Skin of body (tissue), 2 donors: ENCODE measurements around the gene NTSR1. TPM values are rescaled to one million over a fixed set of nuclear protein-coding genes. Genes with fewer than 3 reads are reported as not detected.

Experiments used
- DNase-seq: peaks from one replicate; lab custom pipeline; 2025; lab: John Stamatoyannopoulos, UW
- total RNA-seq: library from RNA; depleted of rRNA; stranded (reverse); fragments of >200 nt; gene quantifications from one replicate; pipeline ENCODE4 v1.2.3, GENCODE V29; 2014

NTSR1 gene
- total RNA-seq, 1 donor from 2014 or later: 0.10 TPM

DNA sequence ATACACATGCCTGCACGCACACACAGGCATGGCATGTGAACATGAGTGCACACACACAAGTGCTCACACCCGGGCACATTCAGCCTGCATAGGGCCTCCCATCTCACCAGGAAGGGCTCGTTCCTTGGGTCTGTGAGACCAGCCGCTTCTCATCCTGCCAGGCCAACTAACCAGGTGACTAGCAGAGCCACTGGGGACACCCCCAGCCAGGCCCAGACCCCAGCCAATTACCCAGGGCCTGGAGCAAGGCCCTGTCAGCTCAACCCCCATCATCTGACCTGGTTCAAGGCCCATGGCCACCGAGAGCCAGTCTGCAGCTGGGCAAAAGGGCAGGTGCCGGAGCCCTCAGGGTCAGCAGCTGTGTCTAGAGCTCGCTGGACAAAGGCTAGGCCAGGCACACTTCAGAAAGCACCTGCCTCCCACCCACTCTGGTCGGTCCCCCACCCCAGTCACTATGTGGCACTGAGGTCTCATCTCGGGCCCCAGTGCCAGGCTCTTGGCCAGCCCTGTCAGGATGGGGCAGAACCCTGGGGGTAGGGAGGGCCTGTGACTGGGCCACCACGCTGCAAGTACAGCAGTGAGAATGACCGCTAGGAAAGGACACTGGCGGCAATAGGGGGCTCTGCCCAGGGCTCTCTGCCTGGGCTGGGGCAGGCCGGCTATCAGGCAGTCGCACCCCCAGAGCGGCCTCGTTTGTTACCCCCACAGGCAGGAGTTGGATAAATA, 60.9 kb downstream of the NTSR1 start:
- DNase-seq: no peak

DNA sequence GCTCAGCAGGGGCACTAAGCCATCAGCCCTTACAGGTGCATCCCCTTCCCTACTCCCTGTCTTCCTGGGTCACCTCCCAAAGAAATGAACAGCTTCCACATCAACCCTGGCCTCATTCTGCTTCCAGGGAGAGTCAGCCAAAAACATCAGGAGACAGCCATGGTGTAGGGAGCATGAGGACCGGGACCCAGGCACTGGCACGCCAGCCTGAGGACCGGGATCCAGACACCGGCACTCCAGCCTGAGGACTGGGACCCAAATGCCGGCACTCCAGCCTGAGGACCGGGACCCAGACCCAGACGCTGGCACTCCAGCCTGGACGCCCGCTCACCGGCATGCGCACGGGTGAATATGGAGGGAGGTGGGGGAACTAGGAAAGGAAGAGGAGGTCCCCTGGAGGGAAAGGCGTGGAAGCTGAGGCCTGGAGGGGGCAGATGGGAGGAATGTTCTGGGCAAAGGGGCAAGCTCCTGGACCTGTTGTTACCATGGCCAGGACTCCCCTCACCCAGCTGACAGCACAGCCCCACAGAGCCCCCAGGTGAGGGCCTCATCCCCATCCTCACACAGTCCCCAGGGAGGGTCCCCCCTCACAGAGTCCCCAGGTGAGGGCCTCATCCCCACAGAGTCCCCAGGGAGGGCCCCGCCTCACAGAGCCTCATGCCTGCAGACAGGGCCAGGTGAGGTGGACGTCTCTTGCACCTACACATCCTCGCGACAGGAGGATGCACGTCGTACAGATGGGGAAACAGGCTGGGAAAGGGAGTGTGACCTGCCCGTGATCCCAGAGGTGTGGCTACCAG, 61.7 kb downstream of the NTSR1 start:
- no peak for DNase-seq

DNA sequence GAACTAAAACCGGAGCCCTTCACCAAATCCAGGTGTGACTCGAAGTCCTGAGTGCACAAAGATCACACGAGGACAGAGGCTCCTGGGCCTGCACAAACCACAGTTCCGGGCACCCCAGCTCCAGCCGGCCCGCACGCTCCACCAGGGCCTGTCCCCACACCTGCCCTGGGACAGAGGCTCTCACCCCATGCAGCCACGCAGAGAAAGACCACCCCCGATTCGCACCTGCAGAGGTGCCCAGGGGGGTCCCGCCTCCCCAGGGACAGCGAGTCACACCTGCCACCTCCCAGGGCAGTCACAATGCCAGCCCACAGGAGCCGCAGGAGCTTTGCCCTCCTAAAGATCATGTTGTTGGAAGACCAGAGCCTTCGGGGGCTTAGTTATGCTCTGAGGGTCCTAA, 62.3 kb downstream of the NTSR1 start:
- DNase-seq: no peak

DNA sequence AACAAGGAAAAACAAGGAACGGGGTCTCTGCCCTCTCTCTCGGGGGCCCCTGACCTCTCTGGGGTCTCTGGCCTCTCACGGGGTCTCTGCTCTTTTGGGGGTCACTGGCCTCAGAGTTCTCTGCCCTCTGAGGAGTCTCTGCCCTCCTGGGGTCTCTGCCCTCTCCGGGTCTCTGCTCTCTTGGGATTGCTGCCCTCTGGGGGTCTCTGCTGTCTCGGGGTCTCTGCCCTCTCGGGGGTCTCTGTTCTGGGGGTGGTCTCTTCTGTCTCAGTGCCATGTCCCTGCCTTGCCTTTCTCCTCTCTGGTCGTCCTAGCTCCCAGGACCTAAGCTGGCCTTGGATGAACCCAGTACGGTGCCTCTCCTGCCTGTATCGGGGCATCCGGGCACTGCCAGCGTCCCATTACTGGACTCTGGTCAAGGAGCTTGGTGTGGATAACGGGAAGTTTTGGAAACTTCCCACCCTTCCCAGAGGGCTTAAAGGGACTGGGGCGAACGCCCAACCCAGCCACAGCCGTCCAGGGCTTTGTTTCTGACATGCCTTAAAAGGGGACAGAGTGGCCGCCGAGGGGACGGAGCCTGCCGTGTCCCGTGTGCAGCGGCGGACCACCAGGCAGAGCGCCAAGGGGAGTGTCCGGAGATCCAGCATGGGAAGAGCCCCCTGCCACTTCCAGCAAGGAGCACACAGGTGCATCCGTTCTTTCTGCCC, 62.9 kb downstream of the NTSR1 start:
- DNase-seq: no peak

DNA sequence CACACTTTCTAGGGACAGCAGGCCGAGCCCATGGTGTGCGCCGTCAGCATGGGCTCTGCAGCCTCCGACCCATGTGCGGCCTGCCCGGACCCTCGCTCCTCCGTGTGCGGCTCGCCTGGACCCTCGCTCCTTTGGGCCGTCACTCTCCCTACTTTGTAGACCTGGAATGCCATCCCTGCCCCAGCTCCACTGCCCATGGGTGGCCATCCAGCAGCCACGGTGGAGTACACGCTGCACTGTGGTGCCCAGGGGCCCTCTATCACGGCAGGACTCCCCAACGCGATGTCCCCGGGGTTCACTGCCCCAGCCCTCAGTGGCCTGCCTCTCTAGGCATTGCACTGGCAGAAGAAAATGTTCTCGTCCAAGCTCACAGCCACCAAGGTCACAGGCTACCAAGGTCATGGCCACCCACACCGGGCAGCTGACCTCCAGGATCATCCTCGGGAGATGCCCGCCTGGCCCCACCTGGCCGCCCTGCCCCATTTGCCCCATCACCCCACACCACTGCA, 63.5 kb downstream of the NTSR1 start:
- no peak for DNase-seq

DNA sequence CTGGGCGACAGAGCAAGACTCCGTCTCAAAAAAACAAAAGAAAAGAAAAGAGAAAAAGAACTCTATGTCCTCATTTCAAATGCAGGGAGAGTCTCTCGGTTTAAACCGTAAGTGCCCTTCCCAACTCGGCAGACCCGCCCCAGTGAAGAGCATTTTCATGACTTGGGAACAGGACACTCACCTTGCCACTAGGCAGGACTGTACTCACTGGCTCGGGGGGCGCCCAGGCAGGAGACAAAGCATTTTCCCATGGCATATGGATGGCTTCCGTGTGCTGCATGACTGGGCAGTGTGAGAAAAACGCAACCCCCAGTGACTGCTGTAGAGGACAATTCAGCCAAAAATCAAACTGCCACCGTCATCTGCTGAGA, 64.0 kb downstream of the NTSR1 start:
- no peak for DNase-seq

DNA sequence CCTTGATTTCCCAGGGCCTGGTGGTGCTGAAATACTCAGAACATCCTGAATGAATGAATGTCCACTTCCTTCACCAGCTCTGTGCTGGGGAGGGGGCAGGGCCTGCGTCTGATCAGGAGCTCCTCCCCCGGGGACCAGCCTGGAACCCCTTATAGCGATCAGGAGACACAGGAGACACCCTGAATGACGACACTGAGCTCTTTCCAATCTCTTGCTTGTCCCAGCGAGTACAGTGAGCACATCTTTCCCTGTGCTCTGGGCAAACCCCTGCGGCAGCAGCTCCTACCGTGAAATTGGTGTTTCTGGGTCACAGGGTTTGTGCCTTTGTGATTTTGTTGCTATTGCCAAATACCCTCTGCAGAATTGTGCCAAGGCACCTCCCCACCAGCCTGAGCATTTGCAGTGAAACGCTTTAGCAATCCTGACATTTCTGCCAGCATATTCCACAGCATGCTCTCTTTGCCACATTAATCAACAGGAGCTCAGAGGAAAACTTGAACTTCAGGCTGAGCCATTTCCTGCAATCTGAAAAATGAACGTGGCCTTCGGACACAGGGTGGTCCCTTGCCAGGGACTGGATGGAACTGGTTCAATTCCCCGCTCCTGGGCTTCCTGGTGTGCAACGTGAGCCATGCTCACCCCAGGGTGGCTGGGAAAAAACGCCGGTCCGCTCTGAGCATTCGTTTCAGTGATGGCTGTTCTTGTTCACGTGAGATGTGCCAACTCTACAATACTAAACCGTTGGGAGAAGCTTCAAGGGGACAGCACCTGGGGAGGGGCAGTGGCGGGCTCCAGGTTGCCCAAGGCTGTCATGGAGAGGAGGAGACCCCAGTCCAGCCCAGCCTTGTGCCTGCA, 64.6 kb downstream of the NTSR1 start:
- no peak for DNase-seq

DNA sequence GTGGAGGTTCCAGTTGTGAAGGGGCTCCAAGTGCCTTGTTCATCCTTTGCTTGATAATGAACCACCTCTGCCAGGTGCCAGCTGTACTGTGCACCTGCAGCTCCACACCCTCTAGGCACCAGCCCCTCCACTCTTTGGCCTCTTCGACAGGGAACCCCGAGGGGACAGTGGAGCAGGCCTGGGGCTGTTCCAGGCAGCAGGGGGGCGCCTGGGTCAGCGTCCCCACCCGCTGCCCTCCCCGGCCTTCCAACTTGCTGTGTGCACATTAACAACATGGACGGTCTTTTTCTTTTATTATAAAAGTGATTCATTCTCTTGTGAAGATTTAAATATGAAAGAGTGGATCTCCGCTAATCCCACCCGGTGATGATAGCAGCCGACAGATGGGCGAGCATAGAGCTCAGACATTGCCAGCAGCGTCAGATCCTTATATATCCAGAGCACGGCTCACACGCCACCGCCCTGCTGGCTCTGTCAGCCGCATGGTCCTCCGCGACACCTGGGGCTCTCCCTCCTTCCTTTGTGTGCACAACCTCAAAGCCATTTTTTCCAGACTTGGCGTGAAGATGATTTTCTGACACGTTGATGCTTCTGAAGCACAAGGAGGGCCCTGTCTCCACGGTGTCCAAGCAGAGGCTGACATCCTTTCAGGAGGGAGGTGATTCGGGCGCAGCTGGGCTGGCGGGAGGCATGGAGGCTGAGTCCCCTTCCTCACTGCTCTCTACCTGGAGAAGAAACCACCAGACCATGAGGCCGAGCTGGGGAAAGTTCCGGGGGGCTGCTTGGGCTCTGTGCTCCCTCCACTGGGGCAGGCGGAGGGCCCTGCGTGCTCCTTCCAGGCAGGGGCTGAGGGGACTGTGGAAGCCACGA, 65.4 kb downstream of the NTSR1 start:
- DNase-seq: no peak

DNA sequence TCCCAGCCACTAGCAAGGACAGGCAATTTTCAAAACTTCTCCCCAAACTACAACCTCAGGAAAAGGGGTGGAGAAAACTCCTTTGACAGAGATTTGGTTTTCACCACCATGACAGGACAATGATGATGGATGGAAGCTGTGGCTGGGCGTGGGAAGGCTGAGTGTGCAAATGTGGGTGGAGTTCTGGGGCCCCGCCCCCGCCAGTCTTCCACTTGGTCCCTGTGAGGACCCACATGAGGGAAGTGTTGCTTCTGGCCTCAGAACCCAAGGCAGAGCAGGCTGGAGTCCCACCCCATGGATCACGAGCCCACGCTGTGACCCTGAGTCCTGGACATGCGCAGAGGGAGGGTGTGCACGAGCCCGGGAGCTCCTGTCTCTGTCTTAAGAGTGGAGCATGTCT, 66.1 kb downstream of the NTSR1 start:
- no peak for DNase-seq

DNA sequence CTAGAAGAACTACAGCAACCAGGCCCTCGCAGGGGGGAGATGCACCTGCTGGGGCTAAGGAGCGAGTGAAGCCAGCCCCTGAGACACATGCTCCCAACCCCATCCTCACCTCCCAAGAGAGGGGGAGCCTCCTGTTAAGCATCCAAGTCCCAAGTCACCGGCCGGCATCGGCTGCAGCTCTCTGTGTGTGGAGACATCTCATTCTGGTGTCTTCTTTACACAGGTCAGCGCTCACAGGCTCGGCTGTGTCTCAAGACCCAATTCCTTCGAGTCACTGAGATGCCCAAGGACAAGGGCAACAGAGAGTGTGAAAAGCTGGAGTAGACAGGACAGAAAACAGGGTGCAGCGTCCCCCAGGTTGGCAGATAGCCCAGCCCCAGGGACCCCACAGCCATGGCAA, 66.6 kb downstream of the NTSR1 start:
- no peak for DNase-seq

DNA sequence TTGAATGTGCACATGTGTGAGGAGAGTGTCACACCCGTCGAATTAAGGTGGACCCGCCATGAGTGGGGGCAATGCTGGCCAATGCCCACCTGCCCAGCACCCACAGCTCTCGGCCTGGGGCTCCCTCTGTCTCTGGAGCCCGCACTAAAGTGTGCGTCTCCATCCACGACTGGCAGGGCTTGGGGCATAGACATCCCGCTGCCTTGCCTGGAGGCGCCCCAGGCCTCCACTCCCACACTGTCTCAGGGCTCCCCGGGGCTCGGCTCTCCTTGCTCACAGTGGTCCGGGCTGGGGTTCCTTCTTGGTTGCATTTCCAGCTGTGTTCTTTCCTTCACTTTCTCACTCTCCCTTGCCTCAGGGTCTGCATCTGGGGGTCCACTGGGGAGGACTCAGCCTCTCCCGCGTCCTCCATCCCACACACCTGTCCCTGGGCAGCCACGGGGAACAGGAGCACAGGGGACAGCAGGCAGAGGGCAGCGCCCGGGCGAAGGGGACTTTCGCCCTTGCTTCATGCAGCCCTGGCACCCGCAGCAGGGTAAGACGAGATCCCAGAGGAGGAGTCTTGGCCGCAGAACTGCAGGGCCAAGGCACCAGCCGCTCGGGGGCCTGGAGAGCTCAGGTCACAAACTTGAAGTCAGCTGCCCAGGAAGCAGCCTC, 67.5 kb downstream of the NTSR1 start:
- no peak for DNase-seq

DNA sequence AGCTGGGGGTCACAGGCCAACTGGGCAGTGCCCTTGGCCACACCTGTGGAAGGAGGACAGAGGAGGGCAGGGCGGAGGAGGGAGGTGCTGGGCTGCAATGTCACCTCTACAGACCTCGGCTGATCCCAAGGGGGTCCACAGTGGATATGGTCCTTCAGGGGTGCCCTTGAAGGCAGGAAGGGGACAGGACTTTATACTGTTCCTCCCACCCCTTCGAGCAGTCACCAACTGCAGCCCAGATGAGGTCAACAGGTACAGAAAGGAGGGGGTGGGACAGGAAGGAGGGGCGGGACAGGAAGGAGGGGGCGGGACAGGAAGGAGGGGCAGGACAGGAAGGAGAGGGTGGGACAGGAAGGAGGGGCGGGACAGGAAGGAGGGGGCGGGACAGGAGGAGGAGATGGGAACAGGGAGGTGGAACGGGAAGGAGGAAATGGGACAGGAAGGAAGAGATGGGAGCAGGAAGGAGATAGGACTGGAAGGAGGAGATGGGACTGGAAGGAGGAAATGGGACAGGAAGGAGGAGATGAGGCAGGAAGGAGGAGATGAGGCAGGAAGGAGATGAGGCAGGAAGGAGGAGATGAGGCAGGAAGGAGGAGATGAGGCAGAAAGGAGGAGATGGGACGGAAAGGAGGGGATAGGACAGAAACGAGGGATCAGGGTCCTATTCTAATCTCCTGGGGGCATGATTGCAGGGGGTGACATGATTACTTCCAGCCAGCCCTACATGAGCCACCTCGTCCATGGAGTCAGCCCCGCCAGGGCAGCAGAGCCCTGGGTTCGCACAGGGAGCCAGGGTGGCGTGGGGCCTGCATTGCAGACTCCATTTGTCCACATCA, 68.3 kb downstream of the NTSR1 start:
- no peak for DNase-seq

DNA sequence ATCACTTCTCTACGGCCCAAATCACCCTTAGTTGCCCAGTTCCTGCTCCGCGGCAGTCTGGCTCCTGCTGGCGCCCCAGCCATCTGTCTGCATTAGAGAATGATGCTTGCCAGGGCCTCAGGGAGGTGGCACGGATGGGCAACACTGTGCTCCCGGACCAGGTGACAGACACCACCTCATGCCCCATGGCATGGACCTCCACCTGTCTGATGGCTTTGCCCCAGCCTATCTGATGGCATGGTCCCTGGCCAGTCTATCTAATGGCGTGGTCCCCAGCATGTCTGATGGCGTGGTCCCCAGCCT, 68.8 kb downstream of the NTSR1 start:
- no peak for DNase-seq

DNA sequence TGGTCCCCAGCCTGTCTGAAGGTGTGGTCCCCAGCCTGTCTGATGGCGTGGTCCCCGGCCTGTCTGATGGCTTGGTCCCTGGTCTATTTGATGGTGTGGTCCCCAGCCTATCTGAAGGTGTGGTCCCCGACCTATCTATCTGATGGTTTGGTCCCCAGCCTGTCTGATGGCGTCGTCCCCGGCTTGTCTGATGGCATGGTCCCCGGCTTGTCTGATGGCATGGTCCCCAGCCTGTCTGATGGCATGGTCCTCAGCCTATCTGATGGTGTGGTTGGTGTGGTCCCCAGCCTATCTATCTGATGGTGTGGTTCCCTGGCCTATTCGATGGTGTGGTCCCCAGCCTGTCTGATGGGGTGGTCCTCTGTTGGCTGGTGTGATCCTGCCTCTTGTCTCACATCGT, 69.4 kb downstream of the NTSR1 start:
- no peak for DNase-seq

DNA sequence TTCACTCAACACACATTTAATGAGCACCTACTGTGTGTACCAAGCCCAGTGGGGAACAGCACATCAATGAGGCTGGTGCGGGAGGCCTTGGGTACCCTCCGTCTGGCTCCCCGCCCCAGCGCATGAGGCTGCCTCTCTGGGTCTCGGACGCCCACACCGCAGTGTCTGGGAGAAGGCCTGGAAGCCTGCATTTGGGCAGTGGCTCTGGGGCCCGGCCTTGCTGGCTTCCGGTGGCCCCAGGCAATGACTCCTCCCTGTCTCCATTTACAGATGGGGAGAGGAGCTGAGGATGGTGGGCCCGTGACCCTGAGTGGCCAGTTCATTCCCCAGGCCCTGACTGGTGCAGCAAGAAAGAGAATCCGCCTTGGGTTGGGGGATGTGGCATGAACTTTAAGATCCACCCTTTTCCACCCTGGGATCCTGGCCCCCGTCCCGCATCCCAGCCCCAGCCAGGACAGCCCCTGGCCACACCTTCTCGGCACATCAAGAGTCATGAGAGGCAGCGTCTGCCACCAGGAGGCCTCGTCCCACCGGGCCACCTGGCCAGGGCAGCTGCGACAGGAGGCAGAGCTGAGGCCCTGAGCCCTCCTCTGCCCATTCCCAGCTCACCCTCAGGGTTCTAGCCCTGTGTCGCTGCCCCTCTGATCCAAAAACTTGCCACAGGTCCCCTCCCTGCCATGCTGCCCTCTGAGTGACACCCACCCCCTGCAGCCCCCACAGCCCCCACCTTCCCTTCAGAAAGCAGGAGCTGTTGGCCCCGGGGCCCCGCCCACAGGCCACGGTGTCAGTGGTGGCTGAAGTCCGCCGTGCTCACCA, 70.2 kb downstream of the NTSR1 start:
- DNase-seq: no peak

DNA sequence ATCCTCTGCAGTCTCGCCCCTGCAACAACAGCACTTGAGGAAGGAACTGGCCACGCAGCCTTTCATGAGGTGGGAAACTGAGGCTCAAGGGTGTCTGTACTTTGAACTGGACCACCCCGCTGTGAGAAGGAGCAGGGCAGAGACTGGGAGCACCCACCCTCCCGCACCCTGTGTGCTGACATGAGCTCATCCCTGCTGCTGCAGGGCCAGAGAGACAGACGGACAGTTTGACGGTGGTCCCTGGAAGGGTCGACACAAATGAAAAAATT, 70.7 kb downstream of the NTSR1 start:
- DNase-seq: no peak

DNA sequence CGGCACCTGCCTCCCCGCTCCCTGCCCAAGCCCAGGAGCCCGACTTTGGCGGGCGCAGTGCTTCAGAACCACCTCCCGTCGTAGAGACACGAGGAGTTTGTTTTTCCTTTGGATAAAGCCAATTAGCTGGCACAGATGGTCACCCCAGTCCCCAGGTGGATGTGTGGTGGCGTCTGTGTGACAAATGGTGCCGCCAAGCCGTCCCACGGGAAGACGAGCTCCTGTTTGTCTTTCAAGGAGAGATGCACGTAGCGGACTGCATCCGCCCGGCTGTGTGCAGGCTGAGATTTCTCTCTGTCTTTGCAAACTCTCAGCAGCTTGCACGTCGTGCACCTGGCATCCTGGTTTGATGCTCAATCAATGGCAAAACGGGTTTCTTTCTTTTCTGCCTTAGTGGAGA, 71.6 kb downstream of the NTSR1 start:
- no peak for DNase-seq

DNA sequence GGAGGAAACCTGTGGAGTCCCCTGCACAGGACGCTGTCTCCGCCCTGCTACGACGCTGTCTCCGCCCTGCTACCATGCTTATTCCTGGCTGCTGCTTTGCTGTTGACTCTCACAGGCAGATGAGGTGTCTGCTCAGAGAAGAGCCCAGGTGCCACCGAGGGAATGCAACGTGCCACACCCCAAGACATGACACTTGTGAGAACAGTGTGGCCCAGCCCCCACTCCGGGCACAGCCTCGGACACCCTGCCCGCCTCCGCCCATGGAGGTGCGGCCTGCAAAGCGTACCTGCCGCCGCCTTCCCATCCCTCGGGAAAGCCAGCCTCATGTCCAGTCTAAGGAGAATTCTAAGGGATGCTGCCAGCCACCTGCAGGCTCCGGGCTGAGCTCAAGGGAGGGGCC, 72.1 kb downstream of the NTSR1 start:
- no peak for DNase-seq
